OCI-LY1 (cell line): ENCODE results near the gene CRTC1.

Experiments used
- H2AFZ ChIP-seq: fragments of 200-600 bp; sonication (generic), shearing (Covaris generic); 2 replicates; pipeline ENCODE4 v1.6.0; 2014; ENCODE audit warnings: antibody characterized with exemption, mild to moderate bottlenecking, low read length
- H3F3A ChIP-seq: fragments of 200-600 bp; sonication (generic), shearing (Covaris generic); 2 replicates; pipeline ENCODE4 v1.6.0; 2014; ENCODE audit warnings: mild to moderate bottlenecking, antibody characterized with exemption, low read length, moderate library complexity; ENCODE audit not compliant: insufficient read depth
- H3K27ac ChIP-seq: fragments of 200-600 bp; sonication (generic); 2 replicates; pipeline ENCODE4 v1.5.1; 2014; ENCODE audit warnings: low read length, mixed run types, mild to moderate bottlenecking, low read depth; ENCODE audit not compliant: poor library complexity, severe bottlenecking
- H3K27me3 ChIP-seq: fragments of 200-600 bp; sonication (generic); 2 replicates; pipeline ENCODE4 v1.6.0; 2014; ENCODE audit warnings: antibody characterized with exemption, mild to moderate bottlenecking, low read length, moderate library complexity; ENCODE audit not compliant: insufficient read depth
- H3K36me3 ChIP-seq: fragments of 200-600 bp; sonication (generic); 2 replicates; pipeline ENCODE4 v1.6.1; 2014; ENCODE audit warnings: mild to moderate bottlenecking, antibody characterized with exemption, low read length, moderate library complexity, mixed read lengths; ENCODE audit not compliant: insufficient read depth
- H3K4me1 ChIP-seq: fragments of 200-600 bp; sonication (generic); 2 replicates; pipeline ENCODE4 v1.5.1; 2014; ENCODE audit warnings: mild to moderate bottlenecking, low read length, moderate library complexity; ENCODE audit not compliant: insufficient read depth, severe bottlenecking
- H3K4me2 ChIP-seq: fragments of 200-600 bp; sonication (generic), shearing (Covaris generic); 2 replicates; pipeline ENCODE4 v1.6.1; 2014; ENCODE audit warnings: low read length
- H3K4me3 ChIP-seq: fragments of 200-600 bp; sonication (generic); 2 replicates; pipeline ENCODE4 v1.5.1; 2014; ENCODE audit warnings: low read length, low read depth, mild to moderate bottlenecking, mixed read lengths; ENCODE audit not compliant: poor library complexity, severe bottlenecking
- H3K79me2 ChIP-seq: fragments of 200-600 bp; shearing (Covaris generic); 2 replicates; pipeline ENCODE4 v1.6.1; 2016; ENCODE audit warnings: mixed run types, low read length, mixed read lengths; ENCODE audit not compliant: insufficient read depth
- H3K9ac ChIP-seq: fragments of 200-600 bp; sonication (generic), shearing (Covaris generic); 2 replicates; pipeline ENCODE4 v1.6.1; 2014; ENCODE audit warnings: mild to moderate bottlenecking, low read length, mixed read lengths
- H3K9me2 ChIP-seq: fragments of 200-600 bp; sonication (generic), shearing (Covaris generic); 2 replicates; pipeline ENCODE4 v1.6.1; 2014; ENCODE audit warnings: low read depth, mild to moderate bottlenecking, low read length, mixed read lengths
- H3K9me3 ChIP-seq: fragments of 200-600 bp; shearing (Covaris generic); 2 replicates; pipeline ENCODE4 v1.6.1; 2014; ENCODE audit warnings: low read length, mixed read lengths
- H4K20me1 ChIP-seq: fragments of 200-600 bp; sonication (generic), shearing (Covaris generic); 2 replicates; pipeline ENCODE4 v1.6.0; 2016; ENCODE audit warnings: mild to moderate bottlenecking, low read length; ENCODE audit not compliant: insufficient read depth
- CTCF ChIP-seq: fragments of 200-600 bp; sonication (generic), shearing (Covaris generic); IDR thresholded peaks from 2 replicates; pipeline ENCODE4 v1.5.1; 2017; ENCODE audit warnings: mild to moderate bottlenecking, antibody characterized with exemption, low read length, moderate library complexity, mixed read lengths
- EZH2 ChIP-seq: fragments of 200-600 bp; sonication (generic), shearing (Covaris generic); IDR thresholded peaks from 2 replicates; pipeline ENCODE4 v1.8.0; 2017; ENCODE audit warnings: borderline replicate concordance, mixed run types, mild to moderate bottlenecking, antibody characterized with exemption, low read length, moderate library complexity, mixed read lengths

CRTC1 gene

GRCh38 chr19:18663940-18664530, 19.4 kb upstream of the CRTC1 start:
- Histone ChIP-seq H3K9ac (no peak overlapping the region), H3K4me3 (no peak overlapping the region), H4K20me1 (no peaks in the 10 kb centered on the region), H3F3A (no peaks in the 10 kb centered on the region), H3K4me2 (no peak overlapping the region), H3K79me2 (no peaks in the 10 kb centered on the region), H3K36me3 (no peaks in the 10 kb centered on the region), H3K9me3 (no peaks in the 10 kb centered on the region), H3K27me3 (peaks cover 8% of the 10 kb centered on the region; the same call in 1 of the 2 replicates), H3K4me1 (peaks cover 4% of the 10 kb centered on the region), H3K27ac (no peak overlapping the region), H3K9me2 (no peaks in the 10 kb centered on the region), H2AFZ (no peak overlapping the region)
- TF ChIP-seq CTCF (no peak), EZH2 (no peak)

GRCh38 chr19:18665771-18666202, 17.7 kb upstream of the CRTC1 start:
- no peak overlapping the region for H3K9ac ChIP-seq
- H3K36me3 ChIP-seq: no peaks in the 10 kb centered on the region
- no peak overlapping the region for H3K27ac ChIP-seq
- no peaks in the 10 kb centered on the region for H3K9me3 ChIP-seq
- H3K27me3 ChIP-seq: peaks cover 8% of the 10 kb centered on the region; the same call in 1 of the 2 replicates
- H3K9me2 ChIP-seq: no peaks in the 10 kb centered on the region
- no peak overlapping the region for H3K4me3 ChIP-seq
- no peaks in the 10 kb centered on the region for H3F3A ChIP-seq
- TF ChIP-seq EZH2 (no peak), CTCF (no peak)
- H3K4me2 ChIP-seq: no peak overlapping the region
- H3K4me1 ChIP-seq: peaks cover 4% of the 10 kb centered on the region
- no peak overlapping the region for H2AFZ ChIP-seq
- H4K20me1 ChIP-seq: no peaks in the 10 kb centered on the region
- no peaks in the 10 kb centered on the region for H3K79me2 ChIP-seq

- no peaks in the 10 kb centered on the region for H3F3A ChIP-seq
- H3K9ac ChIP-seq: no peak overlapping the region
- H3K4me3 ChIP-seq: no peak overlapping the region
These were observed 17.2 kb upstream of the CRTC1 start for GRCh38 chr19:18666317-18666716.

More at GRCh38 chr19:18666317-18666716, 17.2 kb upstream of the CRTC1 start:
- H3K9me3 ChIP-seq: no peaks in the 10 kb centered on the region
- H3K36me3 ChIP-seq: no peaks in the 10 kb centered on the region
- H3K4me2 ChIP-seq: no peak overlapping the region
- no peak overlapping the region for H2AFZ ChIP-seq
- peaks cover 4% of the 10 kb centered on the region for H3K4me1 ChIP-seq
- H3K27ac ChIP-seq: no peak overlapping the region
- peaks cover 8% of the 10 kb centered on the region; the same call in 1 of the 2 replicates for H3K27me3 ChIP-seq
- H3K79me2 ChIP-seq: no peaks in the 10 kb centered on the region
- H4K20me1 ChIP-seq: no peaks in the 10 kb centered on the region
- no peak for TF ChIP-seq EZH2
- TF ChIP-seq CTCF: no peak
- H3K9me2 ChIP-seq: no peaks in the 10 kb centered on the region
